ENCODE data around the gene AKAP1.

The AKAP1 gene

GRCh38 chr17:57084802-57085447, at the start of gene AKAP1:
AKAP1 (plus strand) TSS chr17:57085246; CDS start chr17:57105465, 20,219 bp downstream.
- peak; percentile 56 for DNase-seq (ENCODE audit: extremely low read depth, low read depth)
- no peak for TF ChIP-seq CTCF (IDR thresholded peaks at IDR 0.05; ENCODE audit: low read depth, low read length, missing control alignments)
- H3K4me3 ChIP-seq (replicated peaks; ENCODE audit: low read depth, low read length) = peak within 1 kb of the TSS; percentile 87

- H3K4me3 ChIP-seq (replicated peaks; ENCODE audit: low read depth, low read length) = no peak overlapping the region
- TF ChIP-seq CTCF (IDR thresholded peaks at IDR 0.05; ENCODE audit: low read depth, low read length, missing control alignments) = no peak
- DNase-seq (ENCODE audit: extremely low read depth, low read depth) = no peak
Observed at GRCh38 chr17:57035971-57036481, 49.0 kb upstream of the AKAP1 start.

GRCh38 chr17:57037411-57037810, 47.6 kb upstream of the AKAP1 start:
- no peak overlapping the region for H3K4me3 ChIP-seq (replicated peaks; ENCODE audit: low read depth, low read length)
- TF ChIP-seq CTCF (IDR thresholded peaks at IDR 0.05; ENCODE audit: low read depth, low read length, missing control alignments) = no peak
- DNase-seq (ENCODE audit: extremely low read depth, low read depth) = no peak

GRCh38 chr17:57038486-57038885, 46.6 kb upstream of the AKAP1 start:
- TF ChIP-seq CTCF (IDR thresholded peaks at IDR 0.05; ENCODE audit: low read depth, low read length, missing control alignments) = no peak
- H3K4me3 ChIP-seq (replicated peaks; ENCODE audit: low read depth, low read length) = no peak overlapping the region
- DNase-seq (ENCODE audit: extremely low read depth, low read depth) = no peak

- TF ChIP-seq CTCF (IDR thresholded peaks at IDR 0.05; ENCODE audit: low read depth, low read length, missing control alignments) = no peak
- no peak overlapping the region for H3K4me3 ChIP-seq (replicated peaks; ENCODE audit: low read depth, low read length)
- no peak for DNase-seq (ENCODE audit: extremely low read depth, low read depth)
Observed at GRCh38 chr17:57040571-57040970, 44.5 kb upstream of the AKAP1 start.

- TF ChIP-seq CTCF (IDR thresholded peaks at IDR 0.05; ENCODE audit: low read depth, low read length, missing control alignments) = no peak
- no peak for DNase-seq (ENCODE audit: extremely low read depth, low read depth)
- no peak overlapping the region for H3K4me3 ChIP-seq (replicated peaks; ENCODE audit: low read depth, low read length)
Observed at GRCh38 chr17:57043276-57043675, 41.8 kb upstream of the AKAP1 start.

Data from HFF-Myc (cell line).